ENCODE data around the gene GRM7.

- TF ChIP-seq CTCF (conservative IDR thresholded peaks at IDR 0.05; ENCODE audit: low read length): no peak
- TF ChIP-seq EZH2phosphoT487 (IDR thresholded peaks at IDR 0.05; ENCODE audit: borderline replicate concordance, low read depth, low read length): no peak
Observed at GRCh38 chr3:7307410-7307809, 446.5 kb downstream of the GRM7 start.
